ENCODE measurements around the gene SPATA46. TPM values are rescaled to one million over a fixed set of nuclear protein-coding genes. Genes with fewer than 3 reads are reported as not detected.

The SPATA46 gene
- total and polyA plus RNA-seq, 9 of the 15 experiments (the other 6 are each of a cell fraction or from before 2014, with no cell fraction given): 0.04 to 0.11 TPM; not detected in 7

- TF ChIP-seq ZNF592 (IDR thresholded peaks at IDR 0.05): peak; percentile 30
These were observed 8.6 kb upstream of the SPATA46 start (continued) for GRCh38 chr1:162385280-162385623.

GRCh38 chr1:162384601-162385279 lies 8.1 kb upstream of the SPATA46 start:
- ChIA-PET CTCF (ENCODE audit: low intra/inter-chr PET ratio) (no interaction called here), POLR2A (no interaction called here)
- H3K9ac ChIP-seq (ENCODE audit: insufficient read depth in 1 of 2, low read depth in 2 of 2, low read length in 2 of 2): peak overlapping the region; percentile 45 to 56
- peak overlapping the region; percentile 73 for H3K4me2 ChIP-seq (ENCODE audit: insufficient read depth, low read length)
- no peaks in the 10 kb centered on the region for H4K20me1 ChIP-seq (replicated peaks; ENCODE audit: control insufficient read depth, insufficient read depth, low read length)
- intact Hi-C loops (cut with micrococcal nuclease) (no loop called here), in situ Hi-C loops (cut with MboI) (no loop called here)
- peak overlapping the region; percentile 69; the same call in 2 of the 3 replicates for H3K27ac ChIP-seq (ENCODE audit: extremely low read depth, low read depth, low read length)
- 86% methylated on average over 10 of the region's 10 CpGs for WGBS (ENCODE audit: insufficient coverage, low coverage, missing lambda C conversion rate)
- H3K79me2 ChIP-seq (ENCODE audit: control insufficient read depth, insufficient read depth, low read length): peaks cover 12% of the 10 kb centered on the region; the same call in 2 of the 3 replicates
- no peak for FAIRE-seq
- H3K4me3 ChIP-seq: no peak overlapping the region
- H3K36me3 ChIP-seq (ENCODE audit: control insufficient read depth, insufficient read depth, low read length): no peaks in the 10 kb centered on the region; the same call in 2 of the 3 replicates
- H3K9me1 ChIP-seq (ENCODE audit: control insufficient read depth, insufficient read depth, low read length): peaks cover 6% of the 10 kb centered on the region
- peak in 1 of 4 experiments; percentile 16 for DNase-seq (ENCODE audit: extremely low read depth in 1 of 4, low spot score in 3 of 4)
- H2AFZ ChIP-seq (ENCODE audit: low read depth, low read length): no peak overlapping the region
- H3K27me3 ChIP-seq (ENCODE audit: control insufficient read depth in 2 of 2, insufficient read depth in 2 of 2, low read length in 2 of 2): no peaks in the 10 kb centered on the region
- no peaks in the 10 kb centered on the region for H3K9me3 ChIP-seq (replicated peaks; ENCODE audit: control insufficient read depth, insufficient read depth, low read depth, low read length)
- peaks cover 78 to 95% of the 10 kb centered on the region in 2 experiments for H3K4me1 ChIP-seq (replicated peaks in 1 of 2; ENCODE audit: control insufficient read depth in 2 of 2, insufficient read depth in 2 of 2, low read length in 2 of 2)
- no TSS peak for BruUV-seq (replicated peaks)
- no peak for ATAC-seq
- TF ChIP-seq SRSF3 (IDR thresholded peaks at IDR 0.05; ENCODE audit: insufficient read depth, low read length): no peak
- peak; percentile 9; the same call in 1 of the 2 replicates for TF ChIP-seq REST (IDR thresholded peaks at IDR 0.05; ENCODE audit: borderline replicate concordance)
- no peak for TF ChIP-seq REST (CRISPR knock-in tag; IDR thresholded peaks at IDR 0.05; ENCODE audit: low read depth)
- TF ChIP-seq NEUROD1 (IDR thresholded peaks at IDR 0.05; ENCODE audit: borderline replicate concordance, low read depth, low read length, partially characterized antibody): peak; percentile 16
